ENCODE measurements around the gene DIDO1. TPM values are rescaled to one million over a fixed set of nuclear protein-coding genes. Genes with fewer than 3 reads are reported as not detected.
"Not testable (repeated sequence)": the region's sequence is repeated elsewhere in the genome, so short reads cannot be mapped to it uniquely, and the experiment has no call there.

The DIDO1 gene
- total RNA-seq, 1 donor from 2014 or later: 53.6 TPM

- no peaks in the 10 kb centered on the region for H3K9me3 Mint-ChIP-seq (ENCODE audit: unreplicated experiment)
- H3K27me3 Mint-ChIP-seq (ENCODE audit: unreplicated experiment): no peaks in the 10 kb centered on the region
- no peak for DNase-seq (ENCODE audit: extremely low spot score, unreplicated experiment)
- H3K36me3 Mint-ChIP-seq (ENCODE audit: unreplicated experiment): peaks cover 18% of the 10 kb centered on the region
- H3K4me1 Mint-ChIP-seq (ENCODE audit: unreplicated experiment): peaks cover 23% of the 10 kb centered on the region
- H3K27ac Mint-ChIP-seq (ENCODE audit: unreplicated experiment): no peak overlapping the region
- no peak overlapping the region for H3K4me3 Mint-ChIP-seq (ENCODE audit: unreplicated experiment)
- TF ChIP-seq, protein P1, sequence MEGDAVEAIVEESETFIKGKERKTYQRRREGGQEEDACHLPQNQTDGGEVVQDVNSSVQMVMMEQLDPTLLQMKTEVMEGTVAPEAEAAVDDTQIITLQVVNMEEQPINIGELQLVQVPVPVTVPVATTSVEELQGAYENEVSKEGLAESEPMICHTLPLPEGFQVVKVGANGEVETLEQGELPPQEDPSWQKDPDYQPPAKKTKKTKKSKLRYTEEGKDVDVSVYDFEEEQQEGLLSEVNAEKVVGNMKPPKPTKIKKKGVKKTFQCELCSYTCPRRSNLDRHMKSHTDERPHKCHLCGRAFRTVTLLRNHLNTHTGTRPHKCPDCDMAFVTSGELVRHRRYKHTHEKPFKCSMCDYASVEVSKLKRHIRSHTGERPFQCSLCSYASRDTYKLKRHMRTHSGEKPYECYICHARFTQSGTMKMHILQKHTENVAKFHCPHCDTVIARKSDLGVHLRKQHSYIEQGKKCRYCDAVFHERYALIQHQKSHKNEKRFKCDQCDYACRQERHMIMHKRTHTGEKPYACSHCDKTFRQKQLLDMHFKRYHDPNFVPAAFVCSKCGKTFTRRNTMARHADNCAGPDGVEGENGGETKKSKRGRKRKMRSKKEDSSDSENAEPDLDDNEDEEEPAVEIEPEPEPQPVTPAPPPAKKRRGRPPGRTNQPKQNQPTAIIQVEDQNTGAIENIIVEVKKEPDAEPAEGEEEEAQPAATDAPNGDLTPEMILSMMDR (IDR thresholded peaks at IDR 0.05): no peak
These were observed 68.1 kb downstream of the DIDO1 start for GRCh38 chr20:62858058-62858830.

GRCh38 chr20:62856931-62857619, 69.2 kb downstream of the DIDO1 start:
- Mint-ChIP-seq H3K4me1 (ENCODE audit: unreplicated experiment) (peaks cover 18% of the 10 kb centered on the region), H3K4me3 (ENCODE audit: unreplicated experiment) (no peak overlapping the region), H3K36me3 (ENCODE audit: unreplicated experiment) (peaks cover 24% of the 10 kb centered on the region), H3K9me3 (ENCODE audit: unreplicated experiment) (no peaks in the 10 kb centered on the region), H3K27me3 (ENCODE audit: unreplicated experiment) (no peaks in the 10 kb centered on the region), H3K27ac (ENCODE audit: unreplicated experiment) (no peak overlapping the region)
- TF ChIP-seq, protein P1 (IDR thresholded peaks at IDR 0.05): no peak
- DNase-seq (ENCODE audit: extremely low spot score, unreplicated experiment): no peak

GRCh38 chr20:62855120-62855519, 71.2 kb downstream of the DIDO1 start:
- Mint-ChIP-seq H3K9me3 (ENCODE audit: unreplicated experiment) (no peaks in the 10 kb centered on the region), H3K27me3 (ENCODE audit: unreplicated experiment) (no peaks in the 10 kb centered on the region)
- DNase-seq (ENCODE audit: extremely low spot score, unreplicated experiment): no peak

GRCh38 chr20:62854121-62854520, 72.2 kb downstream of the DIDO1 start:
- H3K4me3 Mint-ChIP-seq (ENCODE audit: unreplicated experiment): no peak overlapping the region
- H3K36me3 Mint-ChIP-seq (ENCODE audit: unreplicated experiment): peaks cover 28% of the 10 kb centered on the region
- TF ChIP-seq, protein P1 (IDR thresholded peaks at IDR 0.05): no peak
- H3K27ac Mint-ChIP-seq (ENCODE audit: unreplicated experiment): no peak overlapping the region
- peaks cover 1% of the 10 kb centered on the region for H3K4me1 Mint-ChIP-seq (ENCODE audit: unreplicated experiment)
- DNase-seq (ENCODE audit: extremely low spot score, unreplicated experiment): no peak
- H3K27me3 Mint-ChIP-seq (ENCODE audit: unreplicated experiment): no peaks in the 10 kb centered on the region
- no peaks in the 10 kb centered on the region for H3K9me3 Mint-ChIP-seq (ENCODE audit: unreplicated experiment)

More at GRCh38 chr20:62855120-62855519, 71.2 kb downstream of the DIDO1 start:
- Mint-ChIP-seq H3K36me3 (ENCODE audit: unreplicated experiment) (peaks cover 28% of the 10 kb centered on the region), H3K4me1 (ENCODE audit: unreplicated experiment) (peaks cover 11% of the 10 kb centered on the region), H3K4me3 (ENCODE audit: unreplicated experiment) (no peak overlapping the region), H3K27ac (ENCODE audit: unreplicated experiment) (no peak overlapping the region)
- TF ChIP-seq, protein P1 (IDR thresholded peaks at IDR 0.05): no peak

DNA sequence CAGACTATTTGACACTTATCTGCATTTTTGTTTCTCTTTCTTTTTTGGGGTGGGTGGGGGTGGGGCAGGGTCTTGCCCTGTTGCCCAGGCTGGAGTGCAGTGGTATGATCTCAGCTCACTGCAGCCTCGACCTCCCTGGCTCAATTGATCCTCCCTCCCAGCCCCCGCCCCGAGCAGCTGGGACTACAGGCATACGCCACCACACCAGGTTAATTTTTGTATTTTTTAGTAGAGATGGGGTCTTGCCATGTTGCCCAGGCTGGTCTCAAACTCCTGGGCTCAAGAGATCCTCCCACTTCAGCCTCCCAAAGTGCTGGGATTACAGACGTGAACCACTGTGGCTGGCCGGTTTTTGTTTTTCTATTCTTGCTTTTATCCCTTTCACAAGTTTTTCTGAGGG, 73.0 kb downstream of the DIDO1 start:
- H3K27me3 Mint-ChIP-seq (ENCODE audit: unreplicated experiment); H3K4me1 Mint-ChIP-seq (ENCODE audit: unreplicated experiment); H3K9me3 Mint-ChIP-seq (ENCODE audit: unreplicated experiment); H3K4me3 Mint-ChIP-seq (ENCODE audit: unreplicated experiment); DNase-seq (ENCODE audit: extremely low spot score, unreplicated experiment); H3K27ac Mint-ChIP-seq (ENCODE audit: unreplicated experiment): not testable (repeated sequence)
- H3K36me3 Mint-ChIP-seq (ENCODE audit: unreplicated experiment): peaks cover 28% of the 10 kb centered on the region

All from osteocyte (in vitro differentiated cells).